ENCODE data around the gene DNAJB8.

Gene DNAJB8

GRCh38 chr3:128463771-128464170 is 2.9 kb downstream of the DNAJB8 start:
- no peak for DNase-seq

DNA sequence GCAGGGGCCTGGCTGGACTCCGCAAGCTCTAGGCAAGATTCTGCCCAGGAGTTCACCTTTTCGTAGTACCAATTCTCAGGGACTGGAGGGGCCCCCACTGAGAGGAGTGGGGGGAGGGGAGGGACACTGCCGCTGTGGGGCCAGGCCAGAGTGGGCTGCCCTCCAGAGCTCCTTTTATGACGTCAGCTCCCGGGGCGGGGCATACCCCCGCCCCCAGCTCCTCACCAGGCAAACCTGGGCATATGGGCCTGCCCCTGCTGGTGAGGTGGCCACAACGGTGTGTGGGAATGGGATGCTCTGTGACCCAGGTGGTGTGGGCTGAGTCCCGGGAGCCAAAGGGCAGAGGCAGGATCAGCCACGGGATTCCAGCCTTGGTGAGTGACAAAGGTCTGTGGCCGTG is 3.3 kb downstream of the DNAJB8 start:
- DNase-seq, result no peak

GRCh38 chr3:128462931-128463330 is 3.8 kb downstream of the DNAJB8 start:
- no peak for DNase-seq

GRCh38 chr3:128462341-128462910 is 4.3 kb downstream of the DNAJB8 start:
- no peak for DNase-seq

DNA sequence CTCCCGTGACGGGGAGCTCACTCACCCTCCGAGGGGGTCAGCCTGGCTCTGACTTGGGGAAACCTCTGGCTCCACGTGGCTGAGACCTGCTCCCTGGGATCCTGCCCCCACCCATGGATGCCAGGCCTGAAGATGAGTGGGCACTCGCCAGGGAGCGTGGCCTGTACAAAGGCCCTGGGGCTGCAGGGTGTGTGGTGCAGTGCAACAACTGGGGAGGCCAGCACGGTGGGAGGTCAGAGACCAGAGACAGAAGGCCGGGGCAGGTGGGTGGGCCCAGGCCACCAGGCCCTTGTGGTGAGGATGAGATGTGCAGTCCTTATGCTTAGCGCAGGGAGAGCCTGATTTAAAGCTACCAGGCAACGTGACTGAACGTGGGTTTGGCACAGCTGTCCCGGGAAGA is 5.0 kb downstream of the DNAJB8 start:
- DNase-seq, result no peak

GRCh38 chr3:128459461-128459820 is 7.2 kb downstream of the DNAJB8 start:
- no peak for DNase-seq

- no peak for DNase-seq
Observed at GRCh38 chr3:128458746-128459460, 7.8 kb downstream of the DNAJB8 start.

GRCh38 chr3:128457937-128458336 is 8.8 kb downstream of the DNAJB8 start:
- no peak for DNase-seq

DNA sequence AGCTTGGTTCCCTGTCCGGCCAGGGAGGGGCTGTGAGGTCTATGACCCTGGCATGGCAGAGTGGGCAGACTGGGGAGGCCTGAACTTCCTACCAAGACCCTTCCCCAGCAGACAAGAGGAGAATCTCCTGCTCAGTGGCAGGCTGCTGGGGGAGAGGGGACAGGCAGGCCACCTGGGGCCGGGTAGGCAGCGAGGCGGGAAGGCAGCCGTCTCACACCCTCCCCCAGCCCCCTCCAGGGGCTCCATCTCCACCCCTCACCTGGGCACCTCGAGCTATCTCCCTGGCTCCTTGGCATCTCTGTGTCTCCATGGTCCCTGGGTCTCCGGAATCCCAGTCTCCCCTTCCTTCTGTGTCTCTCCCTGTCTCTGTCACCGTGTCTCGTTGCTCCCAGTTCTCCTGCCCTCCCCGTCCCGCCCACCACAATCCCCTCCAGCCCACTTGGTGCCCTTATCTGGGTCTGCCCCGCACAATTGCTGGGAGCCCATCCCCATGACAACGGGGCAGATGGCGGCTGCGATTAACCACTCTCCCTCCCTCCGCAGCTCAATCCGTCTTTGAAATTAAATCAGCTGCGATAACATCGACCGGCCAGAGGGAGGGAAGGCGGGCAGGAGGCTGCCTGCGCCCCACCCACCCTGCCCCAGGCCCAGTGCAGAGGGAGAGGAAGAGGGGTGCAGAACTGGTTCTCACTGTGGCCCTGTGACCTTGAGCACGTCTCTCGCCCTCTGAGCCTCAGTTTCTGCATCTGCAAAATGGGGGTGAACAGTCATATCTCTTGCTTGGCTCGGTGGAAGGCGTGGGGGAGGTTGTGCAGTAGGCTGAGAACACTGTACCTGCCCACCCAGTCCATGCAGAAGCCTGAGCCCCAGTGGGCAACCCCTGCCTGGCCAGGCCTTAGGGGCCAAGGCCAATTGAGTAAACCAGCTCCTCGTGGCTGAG is 9.6 kb downstream of the DNAJB8 start:
- DNase-seq, result peak; percentile 62

DNA sequence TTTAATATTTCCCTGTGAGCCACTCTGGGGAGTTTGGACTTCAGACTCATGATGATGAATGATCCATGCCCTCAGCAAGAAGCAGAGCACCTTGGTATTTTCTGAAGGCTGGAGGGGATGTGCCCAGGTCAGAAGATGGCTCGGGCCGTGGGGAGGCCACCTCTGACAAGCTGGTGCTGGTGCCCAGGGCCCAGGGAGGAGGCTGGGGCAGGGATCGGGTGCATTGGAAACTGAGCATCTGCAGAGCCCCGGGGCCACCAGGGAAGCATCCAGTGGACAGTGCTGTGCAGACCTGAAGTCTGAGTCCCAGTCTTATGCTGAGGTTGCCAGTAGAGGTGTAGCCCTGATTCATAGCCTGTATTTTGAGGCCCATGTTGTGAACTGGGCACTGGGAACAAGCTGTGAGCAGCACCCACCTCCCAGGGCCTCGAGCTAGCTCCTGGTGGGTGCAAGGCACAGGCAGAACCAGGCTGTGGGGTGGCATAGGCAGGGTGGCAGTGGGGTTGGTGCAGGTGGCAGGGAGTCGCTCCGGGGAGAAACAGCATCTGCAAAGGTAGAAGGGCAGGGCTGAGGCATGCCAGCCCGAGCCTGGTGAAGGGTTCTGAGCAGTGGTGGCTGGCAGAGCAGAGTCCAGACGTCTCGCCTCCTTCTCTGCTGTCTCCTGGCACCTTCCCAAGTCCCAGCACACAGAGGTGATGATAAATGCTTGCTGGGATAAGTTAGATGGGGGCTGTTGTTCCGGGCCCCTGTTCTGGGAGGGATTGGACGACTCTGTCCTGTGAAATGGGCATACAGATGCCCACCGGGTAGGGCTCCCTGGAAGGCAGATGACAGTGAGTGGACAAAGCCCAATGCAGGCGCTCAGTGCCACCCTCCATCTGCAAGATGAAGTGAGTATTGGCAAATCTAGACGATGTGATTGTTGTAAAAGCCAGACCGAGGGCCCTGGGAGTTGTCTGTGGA is 10.6 kb downstream of the DNAJB8 start:
- peak; percentile 11 for DNase-seq

DNA sequence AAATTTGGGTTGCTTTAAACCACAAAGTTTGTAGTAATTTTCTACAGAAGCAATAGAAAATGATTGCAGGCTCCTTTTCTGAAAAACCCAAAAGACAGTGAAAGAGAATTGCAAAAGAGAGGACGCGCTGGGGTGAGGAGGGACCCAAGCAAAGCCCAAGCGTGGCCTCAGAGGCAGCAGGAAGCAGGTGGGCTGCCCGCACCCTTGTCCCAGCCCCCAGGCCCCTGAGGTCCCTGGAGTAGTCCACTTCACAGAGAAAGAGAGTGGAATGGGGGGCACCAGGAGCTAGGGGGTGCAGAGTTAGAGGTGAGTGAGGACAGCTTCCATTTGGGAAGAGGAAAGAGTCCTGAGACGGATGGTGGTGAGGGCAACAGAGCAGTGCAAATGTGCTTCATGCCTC is 11.6 kb downstream of the DNAJB8 start:
- no peak for DNase-seq

GRCh38 chr3:128454310-128454618 is 12.4 kb downstream of the DNAJB8 start:
- DNase-seq, result no peak

DNA sequence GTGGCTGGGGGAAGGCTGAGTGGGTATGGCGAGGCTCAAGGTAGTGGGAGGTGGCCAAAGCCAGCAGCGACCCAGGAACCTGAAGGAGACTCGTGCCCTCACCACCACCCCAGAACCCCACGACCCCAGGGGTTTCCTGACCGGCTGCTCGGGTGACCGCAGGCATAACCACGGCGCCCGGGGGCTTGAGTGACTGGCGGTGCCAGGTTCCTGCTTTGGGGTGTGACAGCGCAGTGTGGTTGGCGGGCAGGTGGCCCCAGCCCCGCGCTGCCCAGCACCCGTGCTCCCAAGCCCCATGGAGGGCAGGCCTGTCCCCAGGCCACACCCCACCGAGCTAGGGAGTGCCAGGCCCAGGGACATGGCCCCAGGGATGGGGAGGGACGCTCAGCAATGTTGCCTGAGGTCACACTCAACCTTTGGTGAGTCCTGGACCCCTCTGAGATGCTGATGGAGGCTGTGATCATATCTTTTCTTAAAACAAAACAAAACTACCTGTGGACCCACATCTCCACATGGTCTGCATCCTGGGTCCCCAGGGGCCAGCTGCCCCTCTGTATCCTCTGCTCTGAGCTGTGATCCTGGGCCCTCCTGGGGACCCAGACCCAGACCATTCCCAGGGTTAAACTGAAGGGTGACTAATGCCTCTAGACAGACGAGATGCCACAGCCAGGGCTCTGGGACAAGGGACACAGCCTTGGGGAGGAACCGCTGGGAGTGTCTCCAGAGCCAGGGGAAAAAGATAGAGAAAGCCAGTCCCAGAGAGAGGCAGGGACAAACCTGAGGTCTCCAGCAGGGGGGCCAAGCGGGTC is 13.0 kb downstream of the DNAJB8 start:
- DNase-seq, result no peak

- no peak for DNase-seq
Observed at GRCh38 chr3:128452678-128453275, 13.9 kb downstream of the DNAJB8 start.

GRCh38 chr3:128452120-128452519 is 14.6 kb downstream of the DNAJB8 start:
- no peak for DNase-seq

GRCh38 chr3:128449111-128449638 is 17.5 kb downstream of the DNAJB8 start:
- DNase-seq, result no peak

DNA sequence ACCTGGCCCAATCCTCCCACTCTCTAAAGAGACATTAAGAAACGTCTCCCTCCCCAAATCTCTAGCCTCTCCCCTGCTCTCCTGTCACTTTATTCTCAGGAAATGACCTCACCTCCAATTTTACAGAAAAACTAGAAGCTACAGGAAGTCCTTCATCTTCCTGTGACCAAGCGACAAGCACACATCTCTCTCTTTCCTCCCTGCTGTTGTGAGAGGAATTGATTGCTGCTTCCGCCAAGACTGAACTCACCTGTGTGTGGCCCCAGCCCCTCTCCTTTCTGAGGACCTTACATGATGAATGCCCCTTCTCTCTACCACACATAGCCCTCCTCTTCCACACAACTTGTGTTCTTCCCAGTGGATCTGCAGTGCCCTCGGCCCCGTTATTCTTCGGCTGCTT is 18.2 kb downstream of the DNAJB8 start:
- no peak for DNase-seq

DNA sequence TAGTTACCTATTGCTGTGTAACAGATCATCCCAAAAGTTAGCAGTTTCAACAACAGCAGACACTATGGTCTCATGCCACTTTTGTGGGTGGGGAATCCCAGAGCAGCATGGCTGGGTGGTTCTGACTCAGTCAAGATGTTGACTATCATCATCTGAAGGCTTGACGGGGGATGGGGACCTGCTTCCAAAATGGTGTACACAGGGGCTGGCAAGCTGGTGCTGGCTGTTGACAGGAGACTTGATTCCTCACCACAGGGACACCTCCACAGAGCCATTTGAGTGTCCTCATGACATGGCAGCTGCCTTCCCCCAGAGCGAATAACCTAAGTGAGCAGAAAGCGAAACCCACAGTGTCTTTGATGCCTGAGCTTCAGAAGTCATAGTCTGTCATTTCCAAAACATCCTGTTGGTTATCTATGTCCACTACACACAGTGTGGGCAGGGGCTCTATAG is 19.1 kb downstream of the DNAJB8 start:
- DNase-seq, result no peak

DNA sequence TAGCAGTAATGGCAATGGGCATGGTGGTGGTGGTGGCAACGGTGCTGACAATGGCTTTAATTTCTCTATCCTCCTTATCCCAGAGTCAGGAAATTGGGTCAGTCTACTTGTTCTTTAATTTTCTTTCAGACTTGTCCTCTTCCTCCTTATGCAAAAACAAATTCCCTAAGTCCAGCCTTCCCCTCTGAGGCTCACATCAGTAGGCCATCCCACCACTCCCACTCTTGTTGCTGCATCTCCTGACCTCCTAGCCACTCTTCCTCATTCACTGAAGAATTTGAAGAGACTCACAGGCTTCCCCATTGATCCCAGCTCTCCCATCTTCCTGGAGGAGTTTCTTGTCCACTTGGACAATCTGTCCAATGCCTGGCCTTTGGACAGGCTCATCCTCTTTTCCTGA is 19.9 kb downstream of the DNAJB8 start:
- DNase-seq, result no peak

DNA sequence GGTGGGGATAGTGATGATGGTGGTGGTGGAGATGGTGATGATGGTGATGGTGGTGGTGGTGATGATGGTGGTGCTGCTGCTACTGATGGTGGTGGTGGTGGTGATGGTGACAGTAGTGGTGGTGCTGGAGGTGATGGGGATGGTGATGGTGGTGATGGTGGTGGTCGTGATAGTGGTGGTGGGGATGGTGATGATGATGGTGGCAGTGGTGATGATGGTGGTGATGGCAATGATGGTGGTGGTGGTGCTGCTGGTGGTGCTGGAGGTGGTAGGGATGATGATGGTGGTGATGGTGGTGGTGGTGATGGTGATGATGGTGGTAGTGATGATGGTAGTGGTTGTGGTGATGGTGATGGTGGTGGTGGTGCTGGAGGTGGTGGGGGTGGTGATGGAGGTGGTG is 21.3 kb downstream of the DNAJB8 start:
- DNase-seq, result no peak

DNA sequence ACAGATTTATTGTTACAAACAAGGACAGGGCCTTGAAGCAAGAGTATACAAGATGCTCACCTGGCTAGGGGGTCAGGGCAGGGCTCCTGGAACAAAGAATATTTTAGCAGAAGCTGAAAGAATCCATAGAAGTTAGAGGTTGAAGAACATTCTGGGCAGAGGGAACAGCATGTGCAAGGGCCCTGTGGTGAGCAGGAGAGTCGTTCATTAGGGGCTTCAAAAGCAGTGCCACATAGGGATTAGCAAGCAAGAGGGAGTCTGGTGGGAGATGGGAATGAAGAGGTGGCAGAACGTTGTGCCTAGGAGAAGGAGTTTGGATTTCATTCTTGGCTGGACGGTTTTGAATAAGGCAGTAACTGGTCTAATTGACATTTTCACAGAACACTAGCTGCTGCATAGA is 22.9 kb downstream of the DNAJB8 start:
- no peak for DNase-seq

Measured in DMS 273 treated with DMSO at 0.1 percent for 48 hours (cell line).